OCI-LY7 (cell line): ENCODE measurements around the gene LRRC37A2.
"Not testable (repeated sequence)": the region's sequence is repeated elsewhere in the genome, so short reads cannot be mapped to it uniquely, and the experiment has no call there.

Source experiments
- CTCF ChIP-seq: fragments of 200-600 bp; sonication (generic); conservative IDR thresholded peaks from 2 replicates; pipeline ENCODE4 v1.5.1; 2014; ENCODE audit warnings: mild to moderate bottlenecking, antibody characterized with exemption, low read length, moderate library complexity, mixed read lengths
- EZH2phosphoT487 ChIP-seq: fragments of 200-600 bp; sonication (generic); IDR thresholded peaks from 2 replicates; pipeline ENCODE4 v1.6.1; 2018; ENCODE audit warnings: low read depth, borderline replicate concordance, mild to moderate bottlenecking, mixed run types, antibody characterized with exemption, low read length, moderate library complexity, mixed read lengths

- not testable (repeated sequence) for TF ChIP-seq CTCF, EZH2phosphoT487
Measured at GRCh38 chr17:46548607-46549006, 36.3 kb downstream of the LRRC37A2 start.
